Measurements from ENCODE around the gene B3GNT3. TPM values are rescaled to one million over a fixed set of nuclear protein-coding genes. Genes with fewer than 3 reads are reported as not detected.
A peak's percentile ranks its signal among the peaks of the same experiment; 100 is the strongest.

Gene B3GNT3
- polyA plus RNA-seq, 3 donors, result 0.55 to 3.1 (median 0.67) TPM

DNA sequence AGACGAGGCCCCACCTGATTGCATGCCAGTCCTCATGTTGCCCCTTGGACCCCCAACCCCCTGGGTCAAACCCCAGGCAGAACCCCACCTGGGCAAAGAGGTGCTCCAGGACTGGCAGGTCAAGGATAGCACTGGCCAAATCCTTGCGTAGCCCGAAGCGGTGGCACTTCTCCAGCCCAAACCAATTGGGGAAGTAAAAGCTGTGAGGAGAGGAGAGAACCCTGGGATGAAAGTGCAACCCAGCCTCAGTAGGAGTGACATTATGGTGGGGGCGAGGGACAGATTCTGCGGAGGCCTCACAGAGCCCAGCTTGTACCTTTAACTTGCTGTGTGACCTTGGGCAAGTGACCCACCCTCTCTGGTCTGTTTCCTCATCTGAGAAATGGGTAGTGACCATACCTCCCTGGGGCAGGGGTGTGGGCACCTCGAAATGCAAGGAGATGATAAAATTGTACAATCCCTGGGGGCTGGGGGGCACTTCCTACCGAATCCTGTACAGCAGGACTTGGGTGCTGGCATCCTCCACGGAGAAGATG is 48.4 kb downstream of the B3GNT3 start:
- 73 to 88% (median 79%) methylated on average over 9 of the region's 9 CpGs for WGBS, 3 donors
- H3K27ac ChIP-seq (ENCODE audit: low read depth, low read length), result no peak overlapping the region

DNA sequence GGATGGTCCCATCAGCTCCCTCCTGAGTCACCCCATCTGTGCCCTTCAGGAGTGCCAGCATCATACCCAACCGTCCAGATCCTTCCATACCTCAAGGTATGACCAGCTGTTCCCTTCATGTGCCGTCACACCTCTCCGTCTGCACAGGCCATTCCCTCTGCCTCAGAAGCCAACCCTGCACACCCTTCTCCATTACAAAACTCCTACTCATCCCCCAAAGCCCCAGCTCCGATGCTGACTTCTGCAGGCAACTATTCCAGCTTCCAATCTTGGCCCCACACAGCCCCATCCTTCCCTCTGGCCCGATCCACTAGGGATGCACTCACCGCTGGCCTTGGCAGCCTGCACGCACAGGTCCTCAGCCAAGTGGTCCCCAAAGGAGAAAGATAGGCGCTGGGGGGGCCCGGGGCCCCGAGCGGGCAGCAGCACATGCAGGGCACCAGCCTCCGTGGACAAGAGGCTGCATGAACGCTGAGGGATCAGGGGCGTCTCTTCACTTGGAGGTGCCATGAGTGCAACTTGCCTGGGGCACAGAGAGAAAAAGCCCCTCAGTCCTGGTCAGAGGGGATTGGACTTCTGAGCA is 49.1 kb downstream of the B3GNT3 start:
- WGBS, 3 donors, result 82 to 91% (median 84%) methylated on average over 14 of the region's 14 CpGs
- H3K27ac ChIP-seq (ENCODE audit: low read depth, low read length), result no peak overlapping the region

GRCh38 chr19:17846146-17846545 is 51.2 kb downstream of the B3GNT3 start:
- no peak overlapping the region for H3K27ac ChIP-seq (ENCODE audit: low read depth, low read length)
- 59 to 78% (median 63%) methylated on average over 8 of the region's 8 CpGs for WGBS, 3 donors

GRCh38 chr19:17847538-17848366 is 52.8 kb downstream of the B3GNT3 start, which contains the start of gene JAK3:
Gene JAK3 (minus strand): TSS chr19:17847982. CDS start chr19:17844417, 3,565 bp downstream.
- 4 to 10% (median 7%) methylated on average over 40 of the region's 40 CpGs for WGBS, 3 donors
- no peak within 1 kb of the TSS for H3K27ac ChIP-seq (ENCODE audit: low read depth, low read length)

DNA sequence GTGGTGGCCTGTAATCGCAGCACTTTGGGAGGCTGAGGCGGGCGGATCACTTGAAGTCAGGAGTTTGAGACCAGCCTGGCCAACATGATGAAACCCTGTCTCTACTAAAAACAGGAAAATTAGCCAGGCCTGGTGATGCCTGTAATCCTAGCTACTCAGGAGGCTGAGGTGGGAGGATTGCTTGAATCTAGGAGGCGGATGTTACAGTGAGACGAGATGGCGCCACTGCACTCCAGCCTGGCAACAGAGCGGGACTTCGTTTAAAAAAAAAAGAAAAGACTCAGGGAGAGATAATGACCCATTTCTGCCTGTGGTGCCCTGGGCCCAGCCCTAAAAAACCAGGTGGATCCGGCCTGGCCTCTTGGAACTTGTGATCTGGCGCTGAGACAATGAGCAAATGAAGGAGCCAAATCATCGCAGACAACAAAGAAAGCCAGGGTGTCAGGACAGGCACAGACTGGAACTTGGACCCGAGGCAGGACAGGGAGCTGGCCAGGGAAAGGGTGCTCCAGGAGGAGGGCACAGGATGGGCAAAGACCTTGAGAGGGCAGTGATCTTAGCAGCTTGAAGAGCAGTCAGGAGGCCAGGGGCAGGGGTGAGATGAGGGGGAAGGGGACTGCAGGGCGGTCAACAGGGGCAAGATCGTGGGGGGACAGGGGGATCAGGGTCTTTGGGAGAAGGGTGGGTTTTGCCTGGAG is 53.8 kb downstream of the B3GNT3 start:
- WGBS, 3 donors, result 56 to 76% (median 69%) methylated on average over 14 of the region's 14 CpGs
- H3K27ac ChIP-seq (ENCODE audit: low read depth, low read length), result no peak overlapping the region

DNA sequence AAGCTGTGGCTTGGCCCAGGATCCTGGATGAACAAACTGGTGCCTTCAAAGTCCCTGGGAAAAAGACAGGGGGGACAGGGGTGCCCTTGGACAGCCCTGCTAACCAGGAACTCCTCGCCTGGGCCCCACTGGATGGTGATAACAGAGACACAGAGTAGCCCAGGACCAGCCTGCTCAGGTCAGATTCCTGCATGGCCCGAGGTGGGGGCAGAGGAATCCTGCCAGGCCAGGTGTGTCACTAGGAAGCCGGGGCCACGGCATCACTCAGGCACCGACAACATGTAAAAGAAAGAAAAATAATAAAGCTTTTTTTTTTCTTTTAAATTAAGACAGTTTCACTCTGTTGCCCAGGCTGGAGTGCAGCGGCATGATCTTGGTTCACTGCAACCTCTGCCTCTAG is 59.1 kb downstream of the B3GNT3 start:
- 69 to 96% (median 93%) methylated on average over 6 of the region's 6 CpGs for WGBS, 3 donors
- no peak overlapping the region for H3K27ac ChIP-seq (ENCODE audit: low read depth, low read length)

- 12 to 16% (median 15%) methylated on average over 29 of the region's 29 CpGs for WGBS, 3 donors
- no peak overlapping the region for H3K27ac ChIP-seq (ENCODE audit: low read depth, low read length)
These were observed 60.6 kb downstream of the B3GNT3 start for GRCh38 chr19:17855280-17856152.

- WGBS, 3 donors, result 0 to 1% (median 0%) methylated on average over 75 to 80 of the region's 80 CpGs
- H3K27ac ChIP-seq (ENCODE audit: low read depth, low read length), result peak within 1 kb of the TSS; percentile 79
These were observed 64.8 kb downstream of the B3GNT3 start, which contains the start of gene RPL18A for GRCh38 chr19:17859533-17860330. Gene RPL18A (plus strand): TSS chr19:17859910. CDS start chr19:17859957, 47 bp downstream.

- WGBS, 3 donors, result 0 to 1% (median 1%) methylated on average over 22 of the region's 22 CpGs
- peak overlapping the region; percentile 79 for H3K27ac ChIP-seq (ENCODE audit: low read depth, low read length)
These were observed 65.5 kb downstream of the B3GNT3 start for GRCh38 chr19:17860331-17860992.

- H3K27ac ChIP-seq (ENCODE audit: low read depth, low read length), result no peak overlapping the region
- 30 to 47% (median 36%) methylated on average over 4 to 7 of the region's 7 CpGs for WGBS, 3 donors
These were observed 66.0 kb downstream of the B3GNT3 start for GRCh38 chr19:17860993-17861360.

- no peak overlapping the region for H3K27ac ChIP-seq (ENCODE audit: low read depth, low read length)
- WGBS, 3 donors, result 78 to 81% (median 79%) methylated on average over 21 to 23 of the region's 23 CpGs
These were observed 66.8 kb downstream of the B3GNT3 start for GRCh38 chr19:17861542-17862402.

- no peak overlapping the region for H3K27ac ChIP-seq (ENCODE audit: low read depth, low read length)
- 81 to 90% (median 88%) methylated on average over 24 to 31 of the region's 31 CpGs for WGBS, 3 donors
These were observed 68.0 kb downstream of the B3GNT3 start for GRCh38 chr19:17862711-17863519.
